ENCODE measurements around the gene ADGRA3.

DNA sequence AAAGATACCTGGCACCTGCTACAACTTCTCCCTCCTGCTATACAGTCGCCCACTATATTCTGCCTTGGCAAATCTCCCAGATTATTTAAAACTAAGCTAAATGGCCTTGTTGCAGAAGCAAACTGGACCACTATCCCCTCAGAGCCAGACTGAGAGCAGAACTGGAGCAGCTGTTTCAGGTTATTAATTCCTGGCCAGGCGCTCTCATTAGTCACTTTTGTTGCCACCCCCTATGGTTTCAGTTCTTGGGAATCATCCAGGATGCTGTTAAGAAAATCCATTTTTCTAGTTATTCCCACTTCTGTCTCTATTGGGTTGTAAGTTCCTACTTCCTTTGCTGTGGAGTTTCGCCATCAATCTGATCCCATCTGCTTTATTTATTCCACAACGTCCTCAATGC, 30.1 kb downstream of the ADGRA3 start:
- TF ChIP-seq, protein P1, sequence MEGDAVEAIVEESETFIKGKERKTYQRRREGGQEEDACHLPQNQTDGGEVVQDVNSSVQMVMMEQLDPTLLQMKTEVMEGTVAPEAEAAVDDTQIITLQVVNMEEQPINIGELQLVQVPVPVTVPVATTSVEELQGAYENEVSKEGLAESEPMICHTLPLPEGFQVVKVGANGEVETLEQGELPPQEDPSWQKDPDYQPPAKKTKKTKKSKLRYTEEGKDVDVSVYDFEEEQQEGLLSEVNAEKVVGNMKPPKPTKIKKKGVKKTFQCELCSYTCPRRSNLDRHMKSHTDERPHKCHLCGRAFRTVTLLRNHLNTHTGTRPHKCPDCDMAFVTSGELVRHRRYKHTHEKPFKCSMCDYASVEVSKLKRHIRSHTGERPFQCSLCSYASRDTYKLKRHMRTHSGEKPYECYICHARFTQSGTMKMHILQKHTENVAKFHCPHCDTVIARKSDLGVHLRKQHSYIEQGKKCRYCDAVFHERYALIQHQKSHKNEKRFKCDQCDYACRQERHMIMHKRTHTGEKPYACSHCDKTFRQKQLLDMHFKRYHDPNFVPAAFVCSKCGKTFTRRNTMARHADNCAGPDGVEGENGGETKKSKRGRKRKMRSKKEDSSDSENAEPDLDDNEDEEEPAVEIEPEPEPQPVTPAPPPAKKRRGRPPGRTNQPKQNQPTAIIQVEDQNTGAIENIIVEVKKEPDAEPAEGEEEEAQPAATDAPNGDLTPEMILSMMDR (IDR thresholded peaks at IDR 0.05), result no peak
- TF ChIP-seq POLR2A (IDR thresholded peaks at IDR 0.05) (no peak), EP300 (IDR thresholded peaks at IDR 0.05) (no peak), POLR2AphosphoS5 (IDR thresholded peaks at IDR 0.05) (no peak)

Measured in stomach (tissue), 4 donors.